Stimulated activated naive CD8-positive, alpha-beta T cell treated with anti-CD3 and anti-CD28 coated beads, Interleukin-15, Interleukin-2, amounts not matched to agents 100 ng/mL and 50 ng/mL, for 24 hours (primary cell): Measurements from ENCODE around the gene PRAMEF11.
"Not testable (repeated sequence)": the region's sequence is repeated elsewhere in the genome, so short reads cannot be mapped to it uniquely, and the experiment has no call there.

Source experiments
- H3K27ac Mint-ChIP-seq: one replicate; pipeline ENCODE4 v1.8.0; 2021; ENCODE audit warnings: mild to moderate bottlenecking, mixed read lengths
- H3K27me3 Mint-ChIP-seq: one replicate; pipeline ENCODE4 v1.8.0; 2021; ENCODE audit warnings: mixed read lengths
- H3K36me3 Mint-ChIP-seq: one replicate; pipeline ENCODE4 v1.8.0; 2021; ENCODE audit warnings: low read depth, mixed read lengths
- H3K4me1 Mint-ChIP-seq: one replicate; pipeline ENCODE4 v1.8.0; 2021; ENCODE audit warnings: low read depth, mixed read lengths
- H3K4me3 Mint-ChIP-seq: one replicate; pipeline ENCODE4 v1.8.0; 2021; ENCODE audit warnings: mild to moderate bottlenecking, mixed read lengths
- H3K9me3 Mint-ChIP-seq: one replicate; pipeline ENCODE4 v1.8.0; 2021; ENCODE audit warnings: mixed read lengths

PRAMEF11 gene

DNA sequence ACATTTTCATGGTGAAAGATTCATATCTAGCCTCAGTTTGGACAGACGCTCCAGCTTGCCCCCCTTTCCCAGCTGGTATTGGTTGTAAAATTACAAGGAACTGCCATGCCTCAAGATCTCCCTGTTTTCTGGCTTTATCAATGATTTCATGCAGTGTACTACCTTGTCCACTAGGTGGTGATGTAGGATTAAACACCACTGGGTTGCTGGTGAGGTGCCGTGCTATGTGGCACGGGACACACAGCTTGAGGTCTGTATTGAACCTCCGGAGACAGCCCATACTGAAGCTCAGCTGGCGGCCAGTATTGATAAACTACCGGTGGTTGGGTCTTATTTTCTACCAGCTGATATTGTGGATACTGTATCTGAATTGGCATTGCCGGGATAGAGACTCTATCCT, 47.4 kb downstream of the PRAMEF11 start:
- H3K9me3 Mint-ChIP-seq, result peaks cover 15% of the 10 kb centered on the region
- H3K4me3 Mint-ChIP-seq, H3K27ac Mint-ChIP-seq, H3K4me1 Mint-ChIP-seq, H3K27me3 Mint-ChIP-seq, H3K36me3 Mint-ChIP-seq: not testable (repeated sequence)

DNA sequence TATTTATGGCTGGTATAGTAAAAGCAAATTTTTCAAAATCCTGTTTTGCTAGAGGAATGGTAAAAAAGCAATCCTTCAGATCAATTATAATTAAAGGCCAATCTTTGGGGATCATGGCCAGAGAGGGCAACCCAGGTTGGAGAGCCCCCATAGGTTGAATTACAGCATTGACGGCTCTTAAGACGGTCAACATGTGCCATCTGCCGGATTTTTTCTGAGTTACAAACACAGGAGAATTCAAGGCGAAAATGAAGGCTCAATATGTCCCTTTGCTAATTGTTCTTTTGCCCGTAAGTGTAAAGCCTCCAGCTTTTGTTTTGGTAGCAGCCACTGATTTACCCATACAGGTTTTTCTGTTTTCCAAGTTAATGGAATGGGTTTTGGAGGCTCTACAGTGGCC, 49.7 kb downstream of the PRAMEF11 start:
- H3K4me1 Mint-ChIP-seq, H3K4me3 Mint-ChIP-seq, H3K36me3 Mint-ChIP-seq, H3K27ac Mint-ChIP-seq: not testable (repeated sequence)
- peaks cover 15% of the 10 kb centered on the region for H3K9me3 Mint-ChIP-seq
- peaks cover 12% of the 10 kb centered on the region for H3K27me3 Mint-ChIP-seq

DNA sequence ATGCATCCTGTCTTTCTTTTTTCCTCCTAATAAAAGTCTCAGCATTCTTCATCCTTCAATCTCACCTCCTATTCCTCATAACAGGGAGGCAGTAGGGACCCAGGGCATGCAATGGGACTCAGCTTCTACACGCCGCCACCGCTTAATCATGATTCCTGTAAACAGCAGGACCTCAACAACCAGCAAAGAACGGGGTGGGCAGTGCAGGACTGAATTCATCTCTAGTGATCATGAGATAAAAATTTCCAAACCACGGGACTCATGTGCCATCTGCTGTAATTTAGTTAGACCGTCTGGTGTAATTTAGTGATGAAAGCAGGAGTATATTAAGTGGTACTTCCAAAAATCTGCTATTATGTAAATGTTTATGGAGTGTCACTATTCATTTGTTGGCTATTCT, 52.3 kb downstream of the PRAMEF11 start:
- Mint-ChIP-seq H3K9me3 (peaks cover 7% of the 10 kb centered on the region), H3K36me3 (no peaks in the 10 kb centered on the region), H3K4me3 (no peak overlapping the region), H3K27ac (no peak overlapping the region), H3K27me3 (peaks cover 12% of the 10 kb centered on the region), H3K4me1 (no peaks in the 10 kb centered on the region)

DNA sequence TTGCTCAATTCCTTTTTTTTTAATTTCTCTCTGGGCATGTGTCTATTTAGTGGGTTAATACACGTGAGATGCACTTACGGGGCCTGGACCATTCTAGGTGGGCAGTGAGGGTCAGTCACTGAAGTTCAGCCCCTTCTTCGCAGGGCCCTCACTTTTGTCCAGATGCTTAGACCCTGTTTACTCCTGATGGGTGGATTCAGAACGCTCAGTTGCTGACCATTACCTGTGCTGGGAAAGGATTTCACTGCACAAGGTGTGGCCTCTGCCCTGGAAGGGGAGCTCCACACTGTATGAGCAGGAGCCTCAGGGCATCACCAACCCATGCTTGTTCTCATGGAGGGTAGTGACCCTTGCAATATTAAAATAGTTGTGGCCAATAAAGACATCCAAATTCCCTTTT, 53.1 kb downstream of the PRAMEF11 start:
- Mint-ChIP-seq H3K4me1 (no peaks in the 10 kb centered on the region), H3K27ac (no peak overlapping the region), H3K4me3 (no peak overlapping the region), H3K36me3 (no peaks in the 10 kb centered on the region), H3K27me3 (peaks cover 12% of the 10 kb centered on the region), H3K9me3 (no peaks in the 10 kb centered on the region)

DNA sequence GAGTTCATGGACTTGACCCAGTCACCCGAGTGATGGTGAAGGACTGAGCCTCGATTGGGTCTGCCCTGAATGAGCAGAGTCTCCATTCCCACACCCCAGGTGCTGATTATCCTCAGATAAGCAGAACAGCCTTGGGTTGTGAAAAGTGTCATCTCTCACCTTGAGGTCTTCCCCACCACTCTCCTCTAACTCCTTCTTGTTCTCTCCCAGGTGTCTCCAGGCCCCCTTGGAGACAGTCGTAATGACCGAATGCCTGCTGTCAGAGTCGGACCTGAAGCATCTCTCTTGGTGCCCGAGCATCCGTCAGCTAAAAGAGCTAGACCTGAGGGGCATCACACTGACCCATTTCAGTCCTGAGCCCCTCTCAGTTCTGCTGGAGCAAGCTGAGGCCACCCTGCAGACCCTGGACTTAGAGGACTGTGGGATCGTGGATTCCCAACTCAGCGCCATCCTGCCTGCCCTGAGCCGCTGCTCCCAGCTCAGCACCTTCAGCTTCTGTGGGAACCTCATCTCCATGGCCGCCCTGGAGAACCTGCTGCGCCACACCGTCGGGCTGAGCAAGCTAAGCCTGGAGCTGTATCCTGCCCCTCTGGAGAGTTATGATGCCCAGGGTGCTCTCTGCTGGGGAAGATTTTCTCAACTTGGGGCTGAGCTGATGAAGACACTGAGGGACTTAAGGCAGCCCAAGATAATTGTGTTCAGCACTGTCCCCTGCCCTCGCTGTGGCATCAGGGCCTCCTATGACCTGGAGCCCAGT, 54.2 kb downstream of the PRAMEF11 start:
- no peaks in the 10 kb centered on the region for H3K36me3 Mint-ChIP-seq
- no peaks in the 10 kb centered on the region for H3K4me1 Mint-ChIP-seq
- no peak overlapping the region for H3K27ac Mint-ChIP-seq
- H3K9me3 Mint-ChIP-seq, result no peaks in the 10 kb centered on the region
- H3K4me3 Mint-ChIP-seq, result no peak overlapping the region
- peaks cover 17% of the 10 kb centered on the region for H3K27me3 Mint-ChIP-seq

DNA sequence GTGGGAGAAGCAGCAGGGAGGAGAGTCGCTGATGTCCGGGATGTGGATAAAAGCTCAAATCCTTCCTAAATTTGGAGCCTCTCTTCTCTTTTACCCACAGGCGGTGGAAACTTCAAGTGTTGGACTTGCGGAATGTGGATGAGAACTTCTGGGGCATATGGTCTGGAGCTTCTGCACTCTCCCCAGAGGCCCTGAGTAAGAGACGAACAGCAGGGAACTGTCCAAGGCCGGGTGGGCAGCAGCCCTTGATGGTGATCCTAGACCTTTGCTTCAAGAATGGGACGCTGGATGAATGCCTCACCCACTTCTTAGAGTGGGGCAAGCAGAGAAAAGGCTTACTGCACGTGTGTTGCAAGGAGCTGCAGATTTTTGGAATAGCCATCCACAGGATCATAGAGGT, 55.8 kb downstream of the PRAMEF11 start:
- peaks cover 17% of the 10 kb centered on the region for H3K27me3 Mint-ChIP-seq
- H3K27ac Mint-ChIP-seq, result no peak overlapping the region
- no peaks in the 10 kb centered on the region for H3K36me3 Mint-ChIP-seq
- no peaks in the 10 kb centered on the region for H3K9me3 Mint-ChIP-seq
- H3K4me3 Mint-ChIP-seq, result no peak overlapping the region
- H3K4me1 Mint-ChIP-seq, result no peaks in the 10 kb centered on the region

DNA sequence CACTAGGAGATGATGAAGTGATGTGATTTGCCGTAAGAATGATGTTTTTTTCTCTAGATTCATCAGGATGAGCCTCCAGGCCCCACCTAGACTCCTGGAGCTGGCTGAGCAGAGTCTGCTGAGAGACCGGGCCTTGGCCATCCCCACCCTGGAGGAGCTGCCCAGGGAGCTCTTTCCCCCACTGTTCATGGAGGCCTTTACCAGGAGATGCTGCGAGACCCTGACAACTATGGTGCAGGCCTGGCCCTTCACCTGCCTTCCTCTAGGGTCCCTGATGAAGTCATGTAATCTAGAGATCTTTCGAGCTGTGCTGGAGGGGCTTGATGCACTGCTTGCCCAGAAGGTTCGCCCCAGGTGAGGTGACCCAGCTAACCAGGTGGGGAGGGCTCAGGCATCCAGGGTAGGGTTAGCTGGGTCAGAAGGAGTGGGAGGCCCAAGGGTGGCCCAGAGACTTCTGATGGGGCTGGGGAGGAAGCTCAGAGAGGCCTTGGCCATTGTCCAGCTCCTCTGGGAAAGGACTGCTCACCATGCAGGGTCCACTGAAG, 56.3 kb downstream of the PRAMEF11 start:
- Mint-ChIP-seq H3K27ac (no peak overlapping the region), H3K27me3 (peaks cover 23% of the 10 kb centered on the region), H3K4me1 (no peaks in the 10 kb centered on the region), H3K4me3 (no peak overlapping the region), H3K36me3 (no peaks in the 10 kb centered on the region), H3K9me3 (no peaks in the 10 kb centered on the region)
